Liver (tissue), 9 donors: ENCODE results near the gene OR5B21. TPM values are rescaled to one million over a fixed set of nuclear protein-coding genes. Genes with fewer than 3 reads are reported as not detected.

ENCODE experiments used
- DNase-seq: peaks from one replicate; pipeline ENCODE4 v3.0.0-alpha.2; 2017; ENCODE audit warnings: low spot score
- H3K27ac ChIP-seq, 2 donors: one replicate each; pipeline ENCODE4 v1.7.0; 2013; ENCODE audit warnings: inconsistent platforms in 2 of 2, low read length in 2 of 2, control low read depth in 1 of 2, low read depth in 1 of 2, mild to moderate bottlenecking in 1 of 2
- H3K27me3 ChIP-seq, 4 donors: one replicate each; pipeline versions ENCODE4 v1.6.1 to v1.7.0; 2013; ENCODE audit warnings: low read length in 3 of 4, inconsistent platforms in 1 of 4, mild to moderate bottlenecking in 1 of 4, moderate library complexity in 1 of 4; ENCODE audit not compliant: control insufficient read depth in 4 of 4, insufficient read depth in 4 of 4
- H3K36me3 ChIP-seq, 4 donors: one replicate each; pipeline versions ENCODE4 v1.6.1 to v1.7.0; 2013; ENCODE audit warnings: low read length in 3 of 4, mild to moderate bottlenecking in 3 of 4, low read depth in 1 of 4, moderate library complexity in 1 of 4; ENCODE audit not compliant: control insufficient read depth in 4 of 4, insufficient read depth in 3 of 4
- H3K4me1 ChIP-seq, 4 donors: one replicate each; pipeline versions ENCODE4 v1.6.1 to v1.7.0; 2013; ENCODE audit warnings: low read length in 3 of 4, mild to moderate bottlenecking in 3 of 4, moderate library complexity in 1 of 4; ENCODE audit not compliant: control insufficient read depth in 4 of 4, insufficient read depth in 4 of 4
- H3K4me3 ChIP-seq, 3 donors: one replicate each; pipeline versions ENCODE4 v1.6.1 to v1.7.0; 2013; ENCODE audit warnings: low read length in 3 of 3, control low read depth in 1 of 3, low read depth in 1 of 3, mild to moderate bottlenecking in 1 of 3
- H3K9ac ChIP-seq, 2 donors: one replicate each; pipeline ENCODE4 v1.7.0; 2013; ENCODE audit warnings: low read length in 2 of 2, mild to moderate bottlenecking in 2 of 2, moderate library complexity in 2 of 2, control low read depth in 1 of 2, low read depth in 1 of 2
- H3K9me3 ChIP-seq, 4 donors: one replicate each; pipeline versions ENCODE4 v1.6.1 to v1.7.0; 2013; ENCODE audit warnings: low read length in 3 of 4; ENCODE audit not compliant: control insufficient read depth in 4 of 4
- HNF4A ChIP-seq, 2 donors: conservative IDR thresholded peaks; 2 replicates each; pipeline ENCODE4 v1.6.1; 2016; ENCODE audit warnings: antibody characterized with exemption in 2 of 2, mild to moderate bottlenecking in 2 of 2
- HNF4G ChIP-seq: IDR thresholded peaks from 2 replicates; pipeline ENCODE4 v1.6.1; 2016; ENCODE audit warnings: antibody characterized with exemption
- RAD21 ChIP-seq, 2 donors: IDR thresholded peaks; 2 replicates each; pipeline ENCODE4 v1.6.1; 2016; ENCODE audit warnings: antibody characterized with exemption in 2 of 2, mild to moderate bottlenecking in 2 of 2
- TAF1 ChIP-seq: conservative IDR thresholded peaks from 2 replicates; pipeline ENCODE4 v1.6.1; 2016; ENCODE audit warnings: antibody characterized with exemption, mild to moderate bottlenecking
- WGBS: extraction: QIAGEN DNeasy Blood & Tissue Kit; methylation state at CpG from one replicate; pipeline ENCODE4 v1.1.7; 2013; 5-methylcytosine and 5-hydroxymethylcytosine counted together
- polyA plus RNA-seq, 2 donors: library from polyadenylated mRNA; stranded (reverse) in 1 of 2; unstranded in 1 of 2; fragments of 200-250 nt in 1 of 2; fragments of >200 nt in 1 of 2; fragmentation: Nextera tagmentation in 1 of 2; extraction: Ambion mirVana in 1 of 2; gene quantifications; one replicate each; pipeline versions ENCODE4 v1.2.1 to v1.2.3, GENCODE V29; 2013 to 2015
- total RNA-seq, 2 donors: library from RNA; depleted of rRNA; stranded (reverse); fragments of >200 nt; gene quantifications; one replicate each; pipeline ENCODE4 v1.2.3, GENCODE V29; 2014
- TF ChIP-seq, protein P1 (sequence below): IDR thresholded peaks from 2 replicates; pipeline ENCODE4 v1.6.1; 2016; ENCODE audit warnings: antibody characterized with exemption
- TF ChIP-seq, protein P2 (sequence below): IDR thresholded peaks from 2 replicates; pipeline ENCODE4 v1.6.1; 2016; ENCODE audit warnings: antibody characterized with exemption, mild to moderate bottlenecking
- donor health status: healthy.
- donor health status: healthy.
- donor health status: healthy.
- donor health status: healthy.
- donor health status: healthy.

The OR5B21 gene
- total and polyA plus RNA-seq, 4 donors: not detected

DNA sequence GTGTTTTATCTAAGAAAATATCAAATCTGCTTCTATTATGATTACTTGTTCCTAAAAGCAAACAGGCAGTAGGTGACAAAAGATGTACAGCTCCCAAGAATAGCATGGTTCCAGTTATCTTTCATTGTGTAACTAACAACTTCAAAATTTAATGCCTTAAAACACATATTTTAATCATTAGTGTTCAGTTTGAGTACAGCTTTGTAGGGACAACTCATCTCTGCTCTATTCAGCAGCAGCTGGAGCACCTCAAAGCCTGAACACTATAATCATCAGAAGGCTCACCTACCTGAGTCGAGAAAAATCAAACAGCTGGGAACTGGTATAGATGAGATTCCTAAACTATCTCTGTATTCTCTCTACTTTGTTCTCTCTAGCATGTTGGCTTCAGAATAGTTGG, 41.6 kb downstream of the OR5B21 start (continued):
- TF ChIP-seq, protein P1, sequence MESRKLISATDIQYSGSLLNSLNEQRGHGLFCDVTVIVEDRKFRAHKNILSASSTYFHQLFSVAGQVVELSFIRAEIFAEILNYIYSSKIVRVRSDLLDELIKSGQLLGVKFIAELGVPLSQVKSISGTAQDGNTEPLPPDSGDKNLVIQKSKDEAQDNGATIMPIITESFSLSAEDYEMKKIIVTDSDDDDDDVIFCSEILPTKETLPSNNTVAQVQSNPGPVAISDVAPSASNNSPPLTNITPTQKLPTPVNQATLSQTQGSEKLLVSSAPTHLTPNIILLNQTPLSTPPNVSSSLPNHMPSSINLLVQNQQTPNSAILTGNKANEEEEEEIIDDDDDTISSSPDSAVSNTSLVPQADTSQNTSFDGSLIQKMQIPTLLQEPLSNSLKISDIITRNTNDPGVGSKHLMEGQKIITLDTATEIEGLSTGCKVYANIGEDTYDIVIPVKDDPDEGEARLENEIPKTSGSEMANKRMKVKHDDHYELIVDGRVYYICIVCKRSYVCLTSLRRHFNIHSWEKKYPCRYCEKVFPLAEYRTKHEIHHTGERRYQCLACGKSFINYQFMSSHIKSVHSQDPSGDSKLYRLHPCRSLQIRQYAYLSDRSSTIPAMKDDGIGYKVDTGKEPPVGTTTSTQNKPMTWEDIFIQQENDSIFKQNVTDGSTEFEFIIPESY: no peak
- TF ChIP-seq, protein P2, sequence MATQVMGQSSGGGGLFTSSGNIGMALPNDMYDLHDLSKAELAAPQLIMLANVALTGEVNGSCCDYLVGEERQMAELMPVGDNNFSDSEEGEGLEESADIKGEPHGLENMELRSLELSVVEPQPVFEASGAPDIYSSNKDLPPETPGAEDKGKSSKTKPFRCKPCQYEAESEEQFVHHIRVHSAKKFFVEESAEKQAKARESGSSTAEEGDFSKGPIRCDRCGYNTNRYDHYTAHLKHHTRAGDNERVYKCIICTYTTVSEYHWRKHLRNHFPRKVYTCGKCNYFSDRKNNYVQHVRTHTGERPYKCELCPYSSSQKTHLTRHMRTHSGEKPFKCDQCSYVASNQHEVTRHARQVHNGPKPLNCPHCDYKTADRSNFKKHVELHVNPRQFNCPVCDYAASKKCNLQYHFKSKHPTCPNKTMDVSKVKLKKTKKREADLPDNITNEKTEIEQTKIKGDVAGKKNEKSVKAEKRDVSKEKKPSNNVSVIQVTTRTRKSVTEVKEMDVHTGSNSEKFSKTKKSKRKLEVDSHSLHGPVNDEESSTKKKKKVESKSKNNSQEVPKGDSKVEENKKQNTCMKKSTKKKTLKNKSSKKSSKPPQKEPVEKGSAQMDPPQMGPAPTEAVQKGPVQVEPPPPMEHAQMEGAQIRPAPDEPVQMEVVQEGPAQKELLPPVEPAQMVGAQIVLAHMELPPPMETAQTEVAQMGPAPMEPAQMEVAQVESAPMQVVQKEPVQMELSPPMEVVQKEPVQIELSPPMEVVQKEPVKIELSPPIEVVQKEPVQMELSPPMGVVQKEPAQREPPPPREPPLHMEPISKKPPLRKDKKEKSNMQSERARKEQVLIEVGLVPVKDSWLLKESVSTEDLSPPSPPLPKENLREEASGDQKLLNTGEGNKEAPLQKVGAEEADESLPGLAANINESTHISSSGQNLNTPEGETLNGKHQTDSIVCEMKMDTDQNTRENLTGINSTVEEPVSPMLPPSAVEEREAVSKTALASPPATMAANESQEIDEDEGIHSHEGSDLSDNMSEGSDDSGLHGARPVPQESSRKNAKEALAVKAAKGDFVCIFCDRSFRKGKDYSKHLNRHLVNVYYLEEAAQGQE: no peak
- no peak for TF ChIP-seq TAF1

DNA sequence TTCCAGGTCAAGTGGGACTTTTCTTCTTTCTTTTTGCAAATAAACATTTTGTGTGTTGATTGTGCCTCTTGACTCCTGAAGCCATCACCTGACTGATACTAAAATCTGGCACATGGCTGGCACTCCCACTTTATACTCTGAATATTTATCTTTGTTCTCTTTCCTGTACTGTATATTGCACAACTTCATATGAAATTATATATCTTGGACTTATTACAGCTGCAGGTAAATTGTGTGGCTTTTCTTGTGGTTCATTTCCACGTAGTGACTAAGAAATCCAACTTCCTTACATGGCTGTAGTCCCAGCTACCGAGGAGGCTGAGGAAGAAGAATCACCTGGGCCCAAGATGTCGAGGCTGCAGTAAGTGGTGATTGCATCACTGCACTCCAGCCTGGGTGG, 42.2 kb downstream of the OR5B21 start:
- H3K27ac ChIP-seq: no peak overlapping the region
- peaks cover 0 to 10% (median 1%) of the 10 kb centered on the region in 4 donors for H3K9me3 ChIP-seq
- no peaks in the 10 kb centered on the region for H3K4me1 ChIP-seq
- TF ChIP-seq RAD21 (IDR thresholded peaks at IDR 0.05) (no peak), HNF4A (conservative IDR thresholded peaks at IDR 0.05) (no peak), HNF4G (no peak)
- H3K36me3 ChIP-seq: no peaks in the 10 kb centered on the region
- H3K27me3 ChIP-seq: peaks cover 0 to 5% (median under 1%) of the 10 kb centered on the region in 4 donors
- WGBS: 49% methylated on average over 3 of the region's 3 CpGs
- DNase-seq: no peak
- no peak overlapping the region for H3K4me3 ChIP-seq
- no peak overlapping the region for H3K9ac ChIP-seq

Other genes starting within 250 kb of the OR5B21 start
- not detected for gene OR10W1, start 239.8 kb downstream of the OR5B21 start, total RNA-seq
- gene OR10W1, start 239.8 kb downstream of the OR5B21 start, polyA plus RNA-seq: not detected
- gene OR5B17, start 149.0 kb downstream of the OR5B21 start, total RNA-seq: not detected
- gene OR5B17, start 149.0 kb downstream of the OR5B21 start, polyA plus RNA-seq: not detected
- not detected for gene OR5B3, start 101.2 kb downstream of the OR5B21 start, total RNA-seq
- not detected for gene OR5B3, start 101.2 kb downstream of the OR5B21 start, polyA plus RNA-seq
- gene OR5B2, start 80.0 kb downstream of the OR5B21 start, total RNA-seq: not detected
- gene OR5B2, start 80.0 kb downstream of the OR5B21 start, polyA plus RNA-seq: not detected
- not detected for gene OR5B12, start 65.9 kb downstream of the OR5B21 start, total RNA-seq
- gene OR5B12, start 65.9 kb downstream of the OR5B21 start, polyA plus RNA-seq: not detected
- gene LPXN, start 67.8 kb upstream of the OR5B21 start, total RNA-seq: 1 to 10 TPM; 4.7 to 6.2 TPM
- 1 to 10 TPM; 3.7 to 4.7 TPM for gene LPXN, start 67.8 kb upstream of the OR5B21 start, polyA plus RNA-seq
- 10 to 100 TPM; 25.5 to 27.8 TPM for gene ZFP91, start 71.0 kb upstream of the OR5B21 start, total RNA-seq
- 10 to 100 TPM in 1 of 2 donors, 1 to 10 TPM in 1; 8.9 to 14.4 TPM for gene ZFP91, start 71.0 kb upstream of the OR5B21 start, polyA plus RNA-seq
- 1 to 10 TPM; 1.1 to 3.8 TPM for gene CNTF, start 114.6 kb upstream of the OR5B21 start, total RNA-seq
- gene CNTF, start 114.6 kb upstream of the OR5B21 start, polyA plus RNA-seq: under 1 TPM; 0.18 to 0.25 TPM
- 100 to 1,000 TPM in 1 of 2 donors, 1 to 10 TPM in 1; 5.6 to 142 TPM for gene GLYAT, start 223.8 kb upstream of the OR5B21 start, total RNA-seq
- gene GLYAT, start 223.8 kb upstream of the OR5B21 start, polyA plus RNA-seq: 100 to 1,000 TPM in 1 of 2 donors, 10 to 100 TPM in 1; 78.2 to 181 TPM